ENCODE measurements around the gene RAP2A.

- TF ChIP-seq CTCF (IDR thresholded peaks at IDR 0.05; ENCODE audit: borderline replicate concordance, extremely low read depth, low read length, poor library complexity, severe bottlenecking): no peak
- no peak for TF ChIP-seq EZH2 (IDR thresholded peaks at IDR 0.05; ENCODE audit: borderline replicate concordance, low read depth, low read length, severe bottlenecking)
Observed at GRCh38 chr13:97515643-97516042, 81.7 kb downstream of the RAP2A start.

All from DND-41 (cell line).